Stomach (tissue), 4 donors: ENCODE results near the gene GBP1.

ENCODE experiments used
- CTCF ChIP-seq, 7 experiments: fragments of 450-650 bp in 4 of 7; fragments of 200-600 bp in 3 of 7; sonication (generic) in 3 of 7; IDR thresholded peaks; one replicate each; pipeline ENCODE4 v1.5.1; 2016 to 2019; ENCODE audit warnings: antibody characterized with exemption in 7 of 7, control low read depth in 2 of 7, mild to moderate bottlenecking in 1 of 7
- POLR2A ChIP-seq, 4 donors: fragments of 450-650 bp; IDR thresholded peaks; one replicate each; pipeline ENCODE4 v1.6.1; 2016; ENCODE audit warnings: antibody characterized with exemption in 4 of 4, control low read depth in 2 of 4, mild to moderate bottlenecking in 1 of 4, moderate library complexity in 1 of 4

- TF ChIP-seq CTCF (IDR thresholded peaks at IDR 0.05) (no peak), POLR2A (IDR thresholded peaks at IDR 0.05) (no peak)
These were observed 35.4 kb upstream of the GBP1 start for GRCh38 chr1:89100412-89100811.
